ENCODE data around the gene SLC6A1.

DNA sequence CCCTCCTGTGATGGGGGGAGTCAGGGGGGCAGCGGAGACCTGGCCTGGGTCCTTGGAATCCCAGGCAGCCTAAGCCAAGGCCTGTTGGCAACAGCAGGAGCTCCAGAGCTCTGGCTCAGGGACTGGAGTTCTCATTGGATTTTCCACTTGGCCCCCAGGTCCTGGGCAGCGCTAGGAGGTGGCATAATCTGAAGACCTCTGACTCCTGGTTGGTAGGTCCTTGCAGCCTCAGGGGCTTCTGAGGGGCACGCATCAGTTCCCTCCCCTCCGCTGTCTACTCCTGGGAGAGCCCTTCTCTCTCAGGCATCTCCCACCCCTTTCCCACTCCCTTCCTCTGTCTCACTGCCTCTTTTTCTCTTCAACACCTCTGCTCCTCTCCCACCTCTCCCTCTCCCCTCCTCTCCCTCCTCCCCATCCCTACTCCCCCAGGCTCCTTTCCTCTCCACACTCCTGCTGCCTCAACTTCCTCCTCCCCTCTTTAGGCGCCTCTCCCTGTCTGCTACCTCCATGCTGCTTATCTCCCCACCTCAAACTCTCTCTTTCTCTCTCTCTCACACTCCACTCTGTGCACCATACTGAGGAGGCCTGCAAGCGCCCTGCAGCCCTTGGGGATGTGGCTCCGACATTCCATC, 41.1 kb upstream of the SLC6A1 start:
- TF ChIP-seq EZH2 (optimal IDR thresholded peaks at IDR 0.05; ENCODE audit: low read depth, low read length), result no peak
- TF ChIP-seq, protein P1, sequence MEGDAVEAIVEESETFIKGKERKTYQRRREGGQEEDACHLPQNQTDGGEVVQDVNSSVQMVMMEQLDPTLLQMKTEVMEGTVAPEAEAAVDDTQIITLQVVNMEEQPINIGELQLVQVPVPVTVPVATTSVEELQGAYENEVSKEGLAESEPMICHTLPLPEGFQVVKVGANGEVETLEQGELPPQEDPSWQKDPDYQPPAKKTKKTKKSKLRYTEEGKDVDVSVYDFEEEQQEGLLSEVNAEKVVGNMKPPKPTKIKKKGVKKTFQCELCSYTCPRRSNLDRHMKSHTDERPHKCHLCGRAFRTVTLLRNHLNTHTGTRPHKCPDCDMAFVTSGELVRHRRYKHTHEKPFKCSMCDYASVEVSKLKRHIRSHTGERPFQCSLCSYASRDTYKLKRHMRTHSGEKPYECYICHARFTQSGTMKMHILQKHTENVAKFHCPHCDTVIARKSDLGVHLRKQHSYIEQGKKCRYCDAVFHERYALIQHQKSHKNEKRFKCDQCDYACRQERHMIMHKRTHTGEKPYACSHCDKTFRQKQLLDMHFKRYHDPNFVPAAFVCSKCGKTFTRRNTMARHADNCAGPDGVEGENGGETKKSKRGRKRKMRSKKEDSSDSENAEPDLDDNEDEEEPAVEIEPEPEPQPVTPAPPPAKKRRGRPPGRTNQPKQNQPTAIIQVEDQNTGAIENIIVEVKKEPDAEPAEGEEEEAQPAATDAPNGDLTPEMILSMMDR (IDR thresholded peaks at IDR 0.05; ENCODE audit: low read length), result no peak
